NT2/D1 (cell line): Measurements from ENCODE around the gene PODN.

Source experiments
- SUZ12 ChIP-seq: IDR thresholded peaks from 2 replicates; pipeline ENCODE4 v1.6.1; 2011; ENCODE audit not compliant: insufficient read length, insufficient read depth; ENCODE audit errors: extremely low read depth
- YY1 ChIP-seq: IDR thresholded peaks from 2 replicates; pipeline ENCODE4 v1.6.1; 2011; ENCODE audit not compliant: insufficient read length, insufficient read depth
- ZNF274 ChIP-seq: IDR thresholded peaks from 2 replicates; pipeline ENCODE4 v1.6.1; 2011; ENCODE audit warnings: mild to moderate bottlenecking, low read depth, low read length

- TF ChIP-seq YY1 = no peak
- no peak for TF ChIP-seq ZNF274
- TF ChIP-seq SUZ12 = no peak
Measured at GRCh38 chr1:53051676-53052075, 10.3 kb upstream of the PODN start.
